Measurements from ENCODE around the gene AKT1S1.

AKT1S1 gene

GRCh38 chr19:49839713-49840112 is 37.4 kb downstream of the AKT1S1 start:
- DNase-seq (ENCODE audit: low read depth) = no peak
- TF ChIP-seq CTCF (IDR thresholded peaks at IDR 0.05; ENCODE audit: low read depth, low read length, missing control alignments) = no peak
- H3K4me3 ChIP-seq (ENCODE audit: low read depth, low read length) = no peak overlapping the region

- DNase-seq (ENCODE audit: low read depth) = no peak
- TF ChIP-seq CTCF (IDR thresholded peaks at IDR 0.05; ENCODE audit: low read depth, low read length, missing control alignments) = no peak
- H3K4me3 ChIP-seq (ENCODE audit: low read depth, low read length) = no peak overlapping the region
Observed at GRCh38 chr19:49838885-49839588, 38.1 kb downstream of the AKT1S1 start.

- no peak overlapping the region for H3K4me3 ChIP-seq (ENCODE audit: low read depth, low read length)
- TF ChIP-seq CTCF (IDR thresholded peaks at IDR 0.05; ENCODE audit: low read depth, low read length, missing control alignments) = no peak
- DNase-seq (ENCODE audit: low read depth) = no peak
Observed at GRCh38 chr19:49837425-49837824, 39.7 kb downstream of the AKT1S1 start.

GRCh38 chr19:49837009-49837310 is 40.2 kb downstream of the AKT1S1 start:
- no peak for DNase-seq (ENCODE audit: low read depth)
- TF ChIP-seq CTCF (IDR thresholded peaks at IDR 0.05; ENCODE audit: low read depth, low read length, missing control alignments) = no peak
- H3K4me3 ChIP-seq (ENCODE audit: low read depth, low read length) = no peak overlapping the region

- DNase-seq (ENCODE audit: low read depth) = no peak
- H3K4me3 ChIP-seq (ENCODE audit: low read depth, low read length) = no peak overlapping the region
- TF ChIP-seq CTCF (IDR thresholded peaks at IDR 0.05; ENCODE audit: low read depth, low read length, missing control alignments) = no peak
Observed at GRCh38 chr19:49836176-49837008, 40.8 kb downstream of the AKT1S1 start.

GRCh38 chr19:49835562-49835961 is 41.6 kb downstream of the AKT1S1 start:
- TF ChIP-seq CTCF (IDR thresholded peaks at IDR 0.05; ENCODE audit: low read depth, low read length, missing control alignments) = no peak
- no peak overlapping the region for H3K4me3 ChIP-seq (ENCODE audit: low read depth, low read length)
- no peak for DNase-seq (ENCODE audit: low read depth)
